ENCODE measurements around the gene TM9SF2.

The TM9SF2 gene

DNA sequence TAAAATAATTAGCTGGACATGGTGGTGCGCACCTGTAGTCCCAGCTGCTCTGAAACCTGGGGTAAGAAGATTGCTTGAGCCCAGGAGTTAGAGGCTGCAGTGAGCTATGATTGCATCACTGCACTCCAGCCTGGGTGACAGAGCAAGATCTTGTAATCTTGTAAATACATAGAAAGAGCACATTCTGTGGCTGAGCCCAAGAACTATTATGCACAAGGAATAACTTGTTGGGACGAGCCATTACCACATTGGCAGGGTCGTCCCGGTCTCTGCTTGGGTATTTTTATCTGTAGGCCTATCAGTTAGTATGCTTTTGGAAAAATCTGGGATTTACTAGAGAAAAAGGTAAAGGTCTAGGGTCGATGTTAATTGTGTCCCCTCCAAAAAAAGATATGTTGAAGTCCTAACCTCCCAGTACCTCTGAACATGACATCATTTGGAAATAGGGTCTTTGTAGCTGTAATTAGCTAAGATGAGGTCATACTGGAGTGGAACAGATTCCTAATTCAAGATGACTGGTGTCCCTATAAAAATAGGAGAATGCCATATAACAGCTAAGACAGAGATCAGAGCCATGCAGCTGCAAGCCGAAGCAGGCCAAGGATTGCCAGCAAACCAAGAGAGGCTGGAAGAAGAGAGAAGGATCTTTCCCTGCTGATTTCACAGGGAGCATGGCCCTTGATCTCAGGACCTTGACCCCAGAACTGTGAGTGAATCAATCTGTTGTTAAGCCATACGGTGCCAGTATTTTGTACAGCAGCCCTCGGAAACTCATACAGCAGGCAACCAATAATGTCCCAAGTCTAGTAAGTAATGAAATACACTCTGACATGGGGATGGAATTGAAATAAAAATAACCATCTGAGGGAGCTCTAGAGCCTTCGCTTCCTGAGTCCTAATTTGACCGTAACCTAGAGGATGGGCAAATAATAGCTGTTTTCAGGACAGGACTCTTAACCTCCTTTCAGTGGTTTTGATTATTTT is 77.0 kb downstream of the TM9SF2 start:
- no peak for DNase-seq (ENCODE audit: low spot score)

DNA sequence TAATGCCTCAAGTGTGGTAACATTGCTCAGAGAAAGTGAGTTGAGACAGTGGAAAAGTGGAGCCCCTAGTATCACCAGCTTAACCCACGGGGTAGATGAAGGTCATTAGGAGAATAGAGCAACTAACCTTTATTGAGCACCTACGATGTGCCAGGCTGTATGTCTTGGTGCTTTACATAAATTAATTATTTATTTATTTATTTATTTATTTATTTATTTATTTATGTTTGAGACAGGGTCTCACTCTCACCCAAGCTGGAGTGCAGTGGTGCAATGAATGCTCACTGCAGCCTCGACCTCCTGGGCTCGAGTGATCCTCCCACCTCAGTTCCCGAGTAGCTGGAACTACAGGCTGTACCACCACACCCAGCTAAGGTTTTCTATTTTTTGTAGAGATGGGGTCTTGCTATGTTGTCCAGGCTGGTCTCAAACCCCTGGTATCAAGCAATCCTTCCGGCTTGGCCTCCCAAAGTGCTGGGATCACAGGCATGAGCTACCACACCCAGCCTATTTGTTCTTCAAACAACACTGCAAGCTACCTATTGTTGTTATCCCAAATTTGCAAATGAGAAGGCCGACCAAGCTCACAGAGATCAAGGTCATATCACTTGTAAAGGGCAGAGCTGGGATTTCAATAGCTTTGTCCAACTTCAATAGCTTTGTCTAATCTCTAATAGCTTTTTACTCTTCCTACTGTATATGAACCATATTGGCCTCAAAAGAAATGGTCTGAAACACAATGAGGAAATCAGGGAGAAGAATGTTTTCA is 79.4 kb downstream of the TM9SF2 start:
- no peak for DNase-seq (ENCODE audit: low spot score)

DNA sequence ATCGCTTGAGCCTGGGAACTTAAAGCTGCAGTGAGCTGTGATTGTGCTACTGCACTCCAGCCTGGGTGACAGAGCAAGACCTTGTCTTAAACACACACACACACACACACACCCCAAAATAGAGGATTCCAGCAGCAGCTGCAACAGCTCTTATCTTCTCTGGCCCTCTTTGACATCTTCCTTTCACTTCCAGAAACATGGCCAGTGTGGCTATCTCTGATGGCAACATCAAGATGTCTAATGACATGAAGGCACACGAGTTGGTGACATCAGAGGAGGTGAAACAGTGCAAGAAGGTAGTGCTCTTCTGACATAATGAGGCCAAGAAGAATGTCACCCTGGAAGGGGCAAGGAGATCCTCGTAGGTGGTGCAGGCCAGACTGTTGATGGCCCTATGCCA is 81.2 kb downstream of the TM9SF2 start:
- DNase-seq (ENCODE audit: low spot score) = no peak

DNA sequence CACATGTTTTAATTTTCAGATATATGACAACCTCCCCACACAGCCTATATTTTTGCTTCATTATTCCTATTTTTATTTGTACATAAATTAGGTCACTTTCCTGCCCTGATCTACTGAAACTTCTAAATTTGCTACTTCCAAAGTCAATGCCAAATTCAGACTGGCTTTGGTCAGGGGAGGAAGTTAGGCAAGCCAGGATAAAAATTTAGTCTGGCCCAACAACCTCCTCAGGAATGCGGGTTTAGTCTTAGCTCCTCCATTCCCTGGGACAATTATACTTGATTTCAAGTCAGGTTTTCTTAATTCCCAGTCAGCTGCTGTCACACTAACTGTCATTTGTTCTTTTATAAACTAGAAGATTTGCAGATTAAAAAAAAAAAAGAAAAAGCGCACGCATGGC is 84.3 kb downstream of the TM9SF2 start:
- DNase-seq (ENCODE audit: low spot score) = no peak

DNA sequence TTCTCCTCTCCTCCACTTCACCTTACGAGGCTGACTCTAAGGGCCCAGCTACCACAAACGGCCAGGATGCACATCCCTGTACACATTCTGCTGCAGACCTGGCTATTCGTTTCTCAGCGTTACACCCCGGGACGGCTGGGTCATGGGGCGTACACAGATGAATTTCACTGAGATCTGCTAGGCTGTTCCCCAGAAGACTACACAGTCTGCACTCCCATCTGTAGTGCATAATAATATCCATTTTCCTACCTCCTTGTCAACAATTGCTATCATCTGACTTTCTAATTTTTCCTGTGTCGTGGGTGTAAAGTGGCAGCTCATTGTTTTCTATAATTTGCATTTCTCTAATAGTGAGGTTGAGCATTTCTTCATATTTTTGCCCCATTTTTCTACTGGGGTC is 85.7 kb downstream of the TM9SF2 start:
- no peak for DNase-seq (ENCODE audit: low spot score)

DNA sequence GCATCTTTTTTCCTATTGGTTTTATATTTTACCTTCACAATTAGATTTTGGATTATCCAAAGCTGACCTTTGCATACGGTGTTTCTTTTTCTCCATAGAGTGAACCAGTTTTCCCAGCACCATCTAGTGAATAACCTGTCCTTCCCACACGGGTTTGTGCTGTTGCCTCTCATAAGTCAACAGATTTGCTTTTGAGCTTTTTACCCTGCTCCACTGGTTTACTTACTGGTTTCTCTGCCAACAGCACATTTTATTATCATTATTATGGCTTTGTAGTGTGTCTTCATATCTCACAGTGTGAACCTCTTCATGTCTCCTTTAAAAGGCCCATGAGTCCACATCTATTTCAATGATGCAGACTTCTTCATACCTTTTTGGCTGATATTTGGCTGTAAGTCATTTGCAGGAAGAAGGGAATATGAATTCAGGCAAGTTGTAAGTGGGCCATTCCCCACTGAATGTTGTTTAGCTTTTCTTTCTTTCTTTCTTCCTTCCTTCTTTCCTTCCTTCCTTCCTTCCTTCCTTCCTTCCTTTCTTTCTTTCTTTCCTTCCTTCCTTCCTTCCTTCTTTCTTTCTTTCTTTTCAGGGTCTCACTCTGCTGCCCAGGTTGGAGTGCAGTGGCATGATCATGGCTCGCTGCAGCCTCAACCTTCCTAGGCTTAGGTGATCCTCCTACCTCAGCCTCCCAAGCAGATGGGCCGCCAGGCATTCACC is 86.8 kb downstream of the TM9SF2 start:
- no peak for DNase-seq (ENCODE audit: low spot score)

DNA sequence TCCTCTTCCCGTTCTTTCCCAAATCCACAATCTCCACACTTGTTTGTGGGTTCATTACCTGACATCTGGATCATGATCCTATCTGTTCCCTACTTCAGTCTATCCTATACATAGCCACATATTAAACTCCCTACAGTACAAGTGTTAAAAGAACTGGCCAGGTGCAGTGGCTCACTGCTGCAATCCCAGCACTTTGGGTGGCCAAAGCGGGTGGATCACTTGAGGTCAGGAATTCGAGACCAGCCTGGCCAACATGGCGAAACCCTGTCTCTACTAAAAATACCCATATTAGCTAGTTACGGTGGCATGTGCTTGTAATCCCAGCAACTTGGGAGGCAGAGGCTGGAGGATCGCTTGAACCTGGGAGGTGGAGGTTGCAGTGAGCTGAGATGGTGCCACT is 88.3 kb downstream of the TM9SF2 start:
- DNase-seq (ENCODE audit: low spot score) = no peak

DNA sequence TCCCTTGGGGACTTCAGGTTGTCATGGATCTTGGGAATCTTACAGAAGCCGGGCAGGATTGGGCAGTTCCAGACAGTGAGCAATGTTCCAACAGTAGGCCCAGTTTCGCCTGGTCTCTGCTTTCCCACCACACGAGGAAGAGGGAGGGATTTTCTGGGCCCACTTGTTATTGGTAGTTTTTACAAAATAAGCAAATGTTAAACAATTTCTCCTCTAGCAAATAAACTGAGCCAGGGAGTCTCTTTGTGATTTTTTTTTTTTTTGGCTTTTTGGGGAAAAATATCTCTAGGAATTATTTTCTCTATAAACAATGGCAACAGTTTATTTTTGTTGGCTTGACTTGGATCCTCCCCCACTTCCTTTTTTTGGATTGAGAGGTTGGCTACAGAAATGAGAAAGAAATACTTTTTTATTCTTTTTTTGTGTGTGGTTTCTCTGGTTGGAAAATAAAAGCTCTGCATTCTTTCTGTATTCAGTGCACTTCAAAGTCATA is 89.3 kb downstream of the TM9SF2 start:
- DNase-seq (ENCODE audit: low spot score) = no peak

DNA sequence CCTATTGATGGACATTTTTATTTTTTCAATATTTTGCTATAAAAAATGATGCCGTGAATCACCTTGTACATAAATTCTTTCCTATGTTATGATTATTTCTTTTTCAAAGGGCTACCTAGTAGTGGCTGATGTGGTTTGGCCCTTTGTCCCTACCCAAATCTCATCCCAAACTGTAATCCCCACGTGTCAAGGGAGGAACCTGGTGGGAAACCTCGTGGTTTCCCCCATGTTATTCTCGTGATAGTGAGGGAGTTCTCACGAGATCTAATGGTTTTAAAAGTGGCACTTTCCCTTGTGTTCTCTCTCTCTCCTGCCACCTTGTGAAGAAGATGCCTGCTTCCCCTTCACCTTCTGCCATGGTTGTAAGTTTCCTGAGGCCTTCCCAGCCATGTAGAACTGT is 94.9 kb downstream of the TM9SF2 start:
- no peak for DNase-seq (ENCODE audit: low spot score)

DNA sequence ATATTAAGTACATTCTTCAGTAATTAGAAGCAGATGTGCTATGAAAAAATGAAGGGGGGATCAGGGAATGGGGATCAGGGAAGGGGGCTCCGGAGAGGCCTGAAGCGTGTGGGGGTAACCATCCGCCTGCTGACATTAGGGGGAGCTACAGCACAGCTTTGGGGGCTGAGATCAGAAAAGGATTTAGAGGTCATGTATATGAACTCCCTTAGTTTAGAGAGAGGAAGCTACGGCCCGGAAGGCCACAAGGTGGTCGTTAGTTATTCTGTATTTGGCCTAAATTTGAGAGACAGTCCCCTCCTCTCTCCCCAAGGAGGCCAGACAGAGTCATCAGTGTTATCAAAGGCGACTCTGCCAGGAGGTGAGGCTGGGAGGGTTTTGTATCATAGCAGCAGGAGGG is 99.0 kb downstream of the TM9SF2 start:
- DNase-seq (ENCODE audit: low spot score) = no peak

DNA sequence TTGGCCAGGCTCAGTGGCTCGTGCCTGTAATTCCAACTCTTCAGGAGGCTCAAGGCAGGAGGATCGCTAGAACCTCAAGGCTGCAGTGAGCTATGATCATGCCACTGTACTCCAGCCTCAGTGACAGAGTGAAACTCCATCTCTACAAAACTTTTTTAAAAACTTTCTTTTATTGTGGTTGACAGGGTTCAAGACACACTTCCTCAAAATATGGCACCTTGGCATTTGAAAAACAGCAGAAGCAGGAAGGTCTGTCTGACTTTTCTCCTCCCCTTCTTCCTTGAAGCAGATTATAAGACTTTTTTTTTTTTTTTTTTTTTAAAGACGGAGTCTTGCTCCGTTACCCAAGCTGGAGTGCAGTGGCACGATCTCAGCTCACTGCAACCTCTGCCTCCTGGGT is 100.3 kb downstream of the TM9SF2 start:
- DNase-seq (ENCODE audit: low spot score) = no peak

DNA sequence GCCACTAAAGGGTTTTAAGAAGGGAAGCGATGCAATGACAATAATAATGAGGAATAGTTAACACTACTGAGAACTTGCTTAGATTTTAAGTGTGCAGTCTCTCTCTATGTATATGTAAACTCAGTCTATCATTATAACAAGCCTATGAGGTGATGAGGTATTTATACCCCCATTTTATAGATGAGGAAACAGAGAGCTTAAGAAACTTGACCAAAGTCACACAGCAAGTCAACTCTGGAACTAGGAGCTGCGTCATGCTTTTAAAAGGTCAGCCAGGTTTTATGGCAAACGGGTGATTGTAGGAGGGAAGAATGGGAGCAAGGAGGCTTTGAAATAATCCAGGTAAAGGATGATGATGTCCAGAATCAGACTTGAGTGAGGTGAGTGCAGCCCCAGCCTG is 103.4 kb downstream of the TM9SF2 start:
- DNase-seq (ENCODE audit: low spot score) = no peak

DNA sequence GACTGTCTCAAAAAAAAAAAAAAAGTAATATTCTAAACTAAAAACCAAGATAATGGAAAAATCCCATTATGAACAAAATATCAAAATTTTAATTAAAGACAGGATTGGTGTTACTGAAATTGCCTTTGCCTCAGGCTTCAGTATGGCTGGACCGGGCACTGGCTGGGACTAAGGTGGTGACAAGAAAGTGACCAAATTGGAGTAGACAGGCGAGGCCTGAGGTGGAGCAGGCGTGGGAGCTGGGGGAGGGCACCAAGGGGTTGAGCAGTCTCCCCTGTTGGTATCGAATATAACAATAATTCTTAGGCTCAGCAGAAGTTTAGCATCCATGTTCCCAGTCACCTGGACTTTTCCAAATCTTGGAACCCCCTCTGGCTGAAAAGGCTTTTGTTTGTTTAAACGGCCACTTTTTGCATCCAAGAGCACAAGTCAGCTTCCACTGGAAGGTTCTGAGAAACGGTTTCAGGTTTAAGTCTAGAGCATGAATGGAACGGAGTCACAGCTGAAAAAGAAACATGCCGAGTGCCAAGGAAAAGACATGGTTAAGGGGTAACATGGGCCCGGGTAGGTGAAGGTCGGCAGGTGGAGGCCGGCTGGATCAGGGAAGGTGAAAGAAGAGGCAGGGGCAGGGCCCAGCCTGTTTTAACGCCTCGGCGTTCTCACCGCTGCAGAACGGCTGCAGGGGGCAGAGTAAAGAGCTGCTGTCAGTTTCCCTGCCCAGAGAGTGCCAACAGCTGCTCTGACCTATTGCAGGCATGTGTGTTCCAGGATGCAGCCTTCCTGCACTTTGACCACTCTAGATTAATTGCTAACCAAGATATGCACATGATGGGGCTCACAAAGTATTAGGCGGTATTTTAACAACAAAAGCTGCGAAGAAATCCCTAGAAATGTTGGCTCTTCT is 104.4 kb downstream of the TM9SF2 start:
- peak; percentile 42 for DNase-seq (ENCODE audit: low spot score)

DNA sequence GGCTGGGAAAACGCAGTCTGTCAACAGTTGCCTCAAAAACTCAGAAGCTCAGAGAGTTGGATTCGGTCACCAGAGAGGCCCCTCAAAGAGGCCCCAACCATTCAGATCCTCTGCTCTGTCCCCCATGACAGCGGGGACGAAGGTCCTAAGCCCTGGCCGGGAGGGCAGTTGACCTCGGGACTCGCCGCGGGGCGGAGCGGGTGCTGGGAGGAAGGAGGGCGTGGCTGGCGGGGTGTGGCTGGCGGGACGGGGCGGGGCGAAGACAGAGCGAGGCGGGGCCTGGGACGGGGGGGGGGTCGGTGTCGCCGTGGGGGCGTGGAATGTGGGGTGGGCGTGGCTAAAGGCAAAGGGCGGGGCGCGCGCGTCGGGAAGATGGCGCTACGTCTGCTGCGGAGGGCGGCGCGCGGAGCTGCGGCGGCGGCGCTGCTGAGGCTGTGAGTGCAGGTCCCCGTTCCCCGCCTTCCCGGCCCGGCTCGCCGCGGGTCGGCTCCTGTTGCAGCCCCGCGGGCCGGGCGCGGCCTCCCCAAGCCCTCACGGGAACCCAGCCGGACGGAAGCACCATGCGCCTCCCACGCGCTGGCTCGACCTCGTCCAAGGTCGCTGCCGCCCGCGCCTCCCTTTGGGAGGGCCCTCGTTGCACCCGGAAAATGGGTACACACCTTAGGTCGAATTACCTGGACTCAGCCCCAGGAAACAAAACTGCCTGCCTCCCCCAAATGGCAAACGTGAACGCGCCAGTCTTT is 105.2 kb downstream of the TM9SF2 start, which contains the start of gene CLYBL:
CLYBL (plus strand) TSS at position 367 of the 743 bp plus-strand sequence.
- peak; percentile 67 for DNase-seq (ENCODE audit: low spot score)

DNA sequence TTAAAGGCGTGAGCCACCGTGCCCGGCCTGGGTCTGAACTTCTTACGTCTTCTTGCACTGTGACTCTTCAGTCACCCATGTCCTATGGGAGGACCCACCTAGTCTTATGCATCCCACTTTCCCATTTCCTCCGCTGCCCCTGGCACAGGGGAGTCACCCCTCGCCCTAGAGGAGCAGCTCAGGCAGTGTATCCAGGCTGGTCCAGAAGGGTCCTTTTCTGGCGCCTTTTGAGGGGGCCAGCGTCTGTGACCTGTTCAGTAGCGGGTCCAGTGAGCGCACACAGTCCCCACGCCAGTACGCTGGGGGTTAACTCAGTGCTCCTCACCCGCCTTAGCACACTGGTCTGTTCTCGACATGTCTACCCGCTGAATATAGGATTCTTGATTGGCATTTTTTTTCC is 107.1 kb downstream of the TM9SF2 start:
- no peak for DNase-seq (ENCODE audit: low spot score)

DNA sequence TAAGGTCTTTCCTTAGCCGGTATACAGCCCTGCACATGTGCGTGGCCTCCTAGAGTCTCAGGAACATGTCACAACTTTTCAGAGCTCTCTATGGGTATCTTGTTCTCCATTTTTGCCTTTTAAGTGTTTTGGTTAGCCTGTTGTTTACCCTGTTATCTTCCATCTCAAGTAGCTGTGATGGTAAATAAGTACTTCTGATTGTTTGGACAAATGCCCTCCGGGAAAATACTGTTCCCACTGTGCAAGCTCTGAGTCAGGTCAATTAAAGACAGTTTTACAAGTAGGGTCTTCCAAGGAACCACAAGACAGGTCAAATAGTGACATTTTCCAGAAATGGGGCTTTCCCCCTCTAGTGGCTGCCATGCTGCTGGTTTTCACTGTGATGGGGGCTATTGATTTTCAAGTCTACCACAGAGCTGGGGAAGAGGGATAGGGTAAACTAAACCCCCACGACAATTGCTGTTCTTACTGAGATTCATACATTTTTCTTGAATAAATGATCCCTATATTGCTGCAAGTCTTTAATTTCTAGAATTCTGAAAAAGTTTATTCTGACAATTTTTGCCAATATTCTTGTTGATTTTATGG is 109.5 kb downstream of the TM9SF2 start:
- no peak for DNase-seq (ENCODE audit: low spot score)
